CD4-positive, alpha-beta T cell (primary cell): ENCODE results near the gene SCIN. TPM values are rescaled to one million over a fixed set of nuclear protein-coding genes. Genes with fewer than 3 reads are reported as not detected.

Experiments
- ATAC-seq: fragments of 200-7000 bp; cut with Tn5 transposase; one replicate; pipeline ENCODE4 v1.10.0; 2022; ENCODE audit warnings: mild to moderate bottlenecking; ENCODE audit not compliant: poor library complexity
- CTCF ChIA-PET: fragments of 350-600 bp; sonication (Branson Sonifier 250); formaldehyde crosslinking; loops from one replicate; lab custom pipeline; 2021; ENCODE audit warnings: antibody characterized with exemption, inconsistent platforms; lab: Charles Lee
- POLR2A ChIA-PET: fragments of 350-600 bp; sonication (Branson Sonifier 250); formaldehyde crosslinking; loops from one replicate; lab custom pipeline; 2021; ENCODE audit warnings: antibody characterized with exemption, inconsistent platforms; lab: Charles Lee
- DNase-seq, 14 experiments: peaks; one replicate each; pipeline ENCODE4 v3.0.0-alpha.2; 2013 to 2020; ENCODE audit warnings: mixed read lengths in 2 of 14
- H3K27ac ChIP-seq, 2 donors: one replicate each; pipeline versions ENCODE4 v1.5.1 to v1.7.0; 2013; ENCODE audit warnings: low read length in 2 of 2, low read depth in 1 of 2, mild to moderate bottlenecking in 1 of 2
- H3K27me3 ChIP-seq, 2 experiments: 1 replicate in 1 of 2; 2 replicates in 1 of 2; pipeline versions ENCODE4 v1.6.1 to v1.7.0; 2013; ENCODE audit warnings: low read length in 2 of 2, control low read depth in 1 of 2, mild to moderate bottlenecking in 1 of 2, moderate library complexity in 1 of 2; ENCODE audit not compliant: insufficient read depth in 2 of 2, control insufficient read depth in 1 of 2
- H3K36me3 ChIP-seq: one replicate; pipeline ENCODE4 v1.6.1; 2013; ENCODE audit warnings: low read length, control low read depth; ENCODE audit not compliant: insufficient read depth
- H3K4me1 ChIP-seq: one replicate; pipeline ENCODE4 v1.6.1; 2013; ENCODE audit warnings: low read length, control low read depth; ENCODE audit not compliant: insufficient read depth
- H3K4me3 ChIP-seq: one replicate; pipeline ENCODE4 v1.5.1; 2013; ENCODE audit warnings: mild to moderate bottlenecking, low read length, moderate library complexity
- H3K9me3 ChIP-seq, 2 experiments: 1 replicate in 1 of 2; 2 replicates in 1 of 2; pipeline versions ENCODE4 v1.6.1 to v1.7.0; 2013; ENCODE audit warnings: low read length in 2 of 2, mild to moderate bottlenecking in 2 of 2, control low read depth in 1 of 2, moderate library complexity in 1 of 2; ENCODE audit not compliant: control insufficient read depth in 1 of 2, insufficient read depth in 1 of 2
- H3K27ac Mint-ChIP-seq: one replicate; pipeline ENCODE4 v1.8.0; 2020; ENCODE audit warnings: mixed read lengths
- H3K27me3 Mint-ChIP-seq: one replicate; pipeline ENCODE4 v1.8.0; 2021; ENCODE audit warnings: mixed read lengths
- H3K36me3 Mint-ChIP-seq: one replicate; pipeline ENCODE4 v1.8.0; 2021; ENCODE audit warnings: low read depth, mixed read lengths
- H3K4me1 Mint-ChIP-seq: one replicate; pipeline ENCODE4 v1.8.0; 2021; ENCODE audit warnings: low read depth, mixed read lengths
- H3K4me3 Mint-ChIP-seq: one replicate; pipeline ENCODE4 v1.8.0; 2020; ENCODE audit warnings: mild to moderate bottlenecking, mixed read lengths
- H3K9me3 Mint-ChIP-seq: one replicate; pipeline ENCODE4 v1.8.0; 2020; ENCODE audit warnings: mixed read lengths
- CTCF ChIP-seq: fragments of 200-600 bp; IDR thresholded peaks from one replicate; pipeline ENCODE4 v1.8.0; 2022; ENCODE audit warnings: antibody characterized with exemption, mild to moderate bottlenecking
- intact Hi-C, 2 experiments: fragments of 100-400 bp; cut with DNase I in 1 of 2; cut with micrococcal nuclease in 1 of 2; formaldehyde crosslinking; loops; one replicate each; pipeline versions ENCODE4 v1.15.1 to v1.9.0; 2023 to 2025; cut with DNase I, micrococcal nuclease
- total RNA-seq, 174 experiments: library from RNA in 2 of 174; stranded (reverse) in 2 of 174; gene quantifications; one replicate each; pipeline ENCODE4 v1.2.3 and lab custom pipeline; 2021 to 2026

The SCIN gene
- total RNA-seq, 2 experiments from 2014 or later: 0.08 TPM; not detected in 1

GRCh38 chr7:12583176-12583575 is 12.7 kb downstream of the SCIN start:
- no peak overlapping the region for H3K27ac Mint-ChIP-seq
- POLR2A ChIA-PET: no interaction called here

DNA sequence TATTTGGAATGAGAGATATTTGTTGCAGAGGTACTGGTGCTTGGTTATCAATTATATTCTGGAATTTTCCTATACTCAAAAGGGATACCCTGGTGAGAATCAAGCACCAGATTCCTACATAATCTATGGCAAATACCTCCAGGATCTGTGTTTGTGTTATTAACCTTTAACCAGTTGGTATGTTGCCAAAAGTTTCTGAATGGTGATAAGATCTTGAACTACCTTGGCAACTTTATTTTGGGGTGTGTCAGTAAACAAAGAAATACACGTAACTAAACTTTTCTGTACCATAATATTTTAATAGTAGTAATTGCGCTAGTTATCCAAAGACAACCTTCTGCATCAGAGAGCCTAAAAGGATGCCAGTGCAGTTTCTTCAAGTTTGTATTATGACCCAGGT is 13.4 kb downstream of the SCIN start:
- H3K9me3 Mint-ChIP-seq: no peaks in the 10 kb centered on the region
- no peaks in the 10 kb centered on the region for H3K36me3 ChIP-seq
- no peaks in the 10 kb centered on the region for H3K4me1 ChIP-seq
- no peak for ATAC-seq
- no peaks in the 10 kb centered on the region for H3K4me1 Mint-ChIP-seq
- peaks cover 34% of the 10 kb centered on the region for H3K27me3 Mint-ChIP-seq
- CTCF ChIA-PET: no interaction called here
- H3K9me3 ChIP-seq: no peaks in the 10 kb centered on the region
- H3K27ac Mint-ChIP-seq: no peak overlapping the region
- no peak for TF ChIP-seq CTCF
- DNase-seq: no peak
- intact Hi-C loops: no loop called here
- no peak overlapping the region for H3K4me3 Mint-ChIP-seq
- no peaks in the 10 kb centered on the region for H3K36me3 Mint-ChIP-seq
- H3K27me3 ChIP-seq: no peaks in the 10 kb centered on the region
- no peak overlapping the region for H3K27ac ChIP-seq
- H3K4me3 ChIP-seq: no peak overlapping the region
- POLR2A ChIA-PET: no interaction called here

More at GRCh38 chr7:12583176-12583575, 12.7 kb downstream of the SCIN start:
- no peaks in the 10 kb centered on the region for H3K4me1 ChIP-seq
- DNase-seq (peak in 2 of 14 experiments; percentile 56 to 67), ATAC-seq (no peak)
- no peak overlapping the region for H3K4me3 Mint-ChIP-seq
- no peaks in the 10 kb centered on the region for H3K4me1 Mint-ChIP-seq
- TF ChIP-seq CTCF: no peak
- no peaks in the 10 kb centered on the region for H3K36me3 ChIP-seq
- no peaks in the 10 kb centered on the region for H3K9me3 ChIP-seq
- H3K4me3 ChIP-seq: no peak overlapping the region
- peaks cover 37% of the 10 kb centered on the region for H3K27me3 Mint-ChIP-seq
- CTCF ChIA-PET: no interaction called here
- intact Hi-C loops: no loop called here
- H3K36me3 Mint-ChIP-seq: no peaks in the 10 kb centered on the region
- H3K27ac ChIP-seq: no peak overlapping the region
- no peaks in the 10 kb centered on the region for H3K9me3 Mint-ChIP-seq
- no peaks in the 10 kb centered on the region for H3K27me3 ChIP-seq

- intact Hi-C loops: no loop called here
- no peaks in the 10 kb centered on the region for H3K36me3 ChIP-seq
- peaks cover 32% of the 10 kb centered on the region for H3K27me3 Mint-ChIP-seq
- TF ChIP-seq CTCF: no peak
- CTCF ChIA-PET: no interaction called here
- H3K4me3 ChIP-seq: no peak overlapping the region
- H3K27me3 ChIP-seq: peaks cover 0 to 2% of the 10 kb centered on the region in 2 experiments
- no peaks in the 10 kb centered on the region for H3K9me3 ChIP-seq
- POLR2A ChIA-PET: no interaction called here
- no peaks in the 10 kb centered on the region for H3K36me3 Mint-ChIP-seq
- no peaks in the 10 kb centered on the region for H3K9me3 Mint-ChIP-seq
- H3K27ac ChIP-seq: no peak overlapping the region
- no peaks in the 10 kb centered on the region for H3K4me1 ChIP-seq
- DNase-seq: peak in 3 of 14 experiments; percentile 12 to 50 (median 39)
- H3K4me3 Mint-ChIP-seq: no peak overlapping the region
- H3K4me1 Mint-ChIP-seq: no peaks in the 10 kb centered on the region
- ATAC-seq: no peak
- no peak overlapping the region for H3K27ac Mint-ChIP-seq
Observed at GRCh38 chr7:12584930-12585329, 14.4 kb downstream of the SCIN start.
